Activated naive CD4-positive, alpha-beta T cell (primary cell): Measurements from ENCODE around the gene BTN2A1.
"Not testable (repeated sequence)": the region's sequence is repeated elsewhere in the genome, so short reads cannot be mapped to it uniquely, and the experiment has no call there.

Experiments used
- DNase-seq, 4 experiments: peaks; one replicate each; lab custom pipeline; 2025; lab: John Stamatoyannopoulos, UW

BTN2A1 gene

DNA sequence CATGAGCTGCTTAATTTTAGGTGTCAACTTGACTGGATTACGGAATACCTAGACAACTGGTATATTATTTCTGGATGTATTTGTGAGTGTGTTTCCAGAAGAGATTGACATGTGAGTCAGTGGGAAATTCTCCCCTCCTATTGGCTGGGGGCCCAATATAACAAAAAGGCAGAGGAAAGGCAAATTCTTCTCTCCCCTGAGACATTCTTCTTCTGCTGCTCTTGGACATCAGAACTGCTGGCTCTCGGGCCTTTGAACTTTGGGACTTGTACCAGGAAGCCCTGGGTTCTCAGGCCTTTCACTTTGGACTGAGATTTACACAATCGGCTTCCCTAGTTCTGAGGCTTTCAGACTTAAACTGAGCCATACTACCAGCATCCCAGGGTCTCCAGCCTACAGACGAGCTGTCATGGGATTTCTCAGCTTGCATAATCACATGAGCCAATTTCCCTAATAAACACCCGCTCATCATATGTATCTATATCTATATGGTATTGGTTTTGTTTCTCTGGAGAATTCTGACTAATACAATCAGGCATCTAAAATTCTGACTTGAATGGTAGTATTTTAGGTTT, 25.0 kb upstream of the BTN2A1 start:
- DNase-seq: no peak

DNA sequence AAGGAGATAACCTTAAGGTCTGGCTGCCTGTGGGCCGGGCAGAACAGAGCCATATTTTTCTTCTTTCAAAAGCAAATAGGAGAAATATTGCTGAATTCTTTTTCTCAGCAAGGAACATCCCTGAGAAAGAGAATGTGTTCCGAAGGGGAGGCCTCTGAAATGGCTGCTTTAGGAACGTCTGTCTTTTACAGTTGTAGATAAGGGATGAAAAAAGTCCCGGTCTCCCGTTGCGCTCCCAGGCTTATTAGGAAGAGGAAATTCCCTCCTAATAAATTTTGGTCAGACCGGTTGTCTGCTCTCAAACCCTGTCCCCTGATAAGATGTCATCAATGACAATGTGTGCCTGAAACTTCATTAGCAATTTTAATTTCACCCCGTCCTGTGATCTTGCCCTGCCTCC, 24.1 kb upstream of the BTN2A1 start:
- not testable (repeated sequence) for DNase-seq

DNA sequence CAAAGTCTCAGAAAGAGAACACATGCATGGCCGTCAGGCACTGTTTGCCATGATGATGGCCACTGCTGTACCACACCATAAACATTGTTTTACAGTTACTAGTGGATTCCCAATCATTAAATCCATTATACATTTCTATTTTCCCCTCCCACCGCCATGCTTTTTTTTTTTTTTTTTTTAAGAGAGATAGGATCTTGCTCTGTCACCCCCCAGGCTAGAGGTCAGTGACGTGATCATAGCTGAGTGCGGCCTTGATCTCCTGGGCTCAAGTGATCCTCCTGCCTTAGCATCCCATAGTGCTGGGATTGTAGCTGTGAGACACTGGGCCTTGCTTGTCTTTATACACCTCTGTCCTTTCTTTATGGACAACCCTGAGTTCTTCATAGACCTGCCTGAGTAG, 21.7 kb upstream of the BTN2A1 start:
- DNase-seq: no peak

DNA sequence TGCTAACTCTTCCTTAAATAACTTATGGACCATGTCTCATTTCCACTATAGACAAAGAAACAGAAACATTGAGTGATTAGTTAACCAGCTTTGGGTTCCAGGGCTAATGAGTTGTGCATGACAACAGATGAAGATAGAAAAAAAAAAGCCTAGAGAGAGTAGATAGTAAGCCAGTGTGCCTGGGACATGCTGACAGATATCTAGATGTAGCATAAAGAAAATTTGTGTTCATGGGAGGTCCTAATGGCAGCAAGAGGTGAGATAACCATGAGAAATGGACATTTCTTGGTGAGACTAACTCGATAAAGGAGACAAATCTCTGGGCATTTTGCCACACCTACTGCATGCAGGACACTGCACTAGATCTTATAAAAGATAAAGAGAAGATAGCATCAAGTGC, 20.2 kb upstream of the BTN2A1 start:
- DNase-seq: no peak

DNA sequence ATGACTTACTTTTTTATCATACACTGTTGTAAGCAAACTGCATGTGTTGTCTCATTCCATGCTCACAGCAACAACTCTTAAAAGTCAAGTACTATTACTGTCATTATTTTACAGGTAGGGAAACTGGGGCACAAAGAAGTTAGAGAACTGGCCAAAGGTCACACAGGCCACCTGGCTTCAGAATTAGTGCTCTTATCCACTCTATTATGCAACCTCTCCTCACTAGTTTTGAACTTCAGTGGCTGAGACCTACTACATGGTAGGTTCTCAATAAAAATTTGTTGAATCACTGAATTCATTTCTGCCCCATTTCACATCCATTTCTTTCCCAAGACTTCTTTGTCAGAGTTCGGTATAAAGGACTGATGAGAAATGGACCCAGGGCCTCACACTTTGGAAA, 19.8 kb upstream of the BTN2A1 start:
- no peak for DNase-seq

DNA sequence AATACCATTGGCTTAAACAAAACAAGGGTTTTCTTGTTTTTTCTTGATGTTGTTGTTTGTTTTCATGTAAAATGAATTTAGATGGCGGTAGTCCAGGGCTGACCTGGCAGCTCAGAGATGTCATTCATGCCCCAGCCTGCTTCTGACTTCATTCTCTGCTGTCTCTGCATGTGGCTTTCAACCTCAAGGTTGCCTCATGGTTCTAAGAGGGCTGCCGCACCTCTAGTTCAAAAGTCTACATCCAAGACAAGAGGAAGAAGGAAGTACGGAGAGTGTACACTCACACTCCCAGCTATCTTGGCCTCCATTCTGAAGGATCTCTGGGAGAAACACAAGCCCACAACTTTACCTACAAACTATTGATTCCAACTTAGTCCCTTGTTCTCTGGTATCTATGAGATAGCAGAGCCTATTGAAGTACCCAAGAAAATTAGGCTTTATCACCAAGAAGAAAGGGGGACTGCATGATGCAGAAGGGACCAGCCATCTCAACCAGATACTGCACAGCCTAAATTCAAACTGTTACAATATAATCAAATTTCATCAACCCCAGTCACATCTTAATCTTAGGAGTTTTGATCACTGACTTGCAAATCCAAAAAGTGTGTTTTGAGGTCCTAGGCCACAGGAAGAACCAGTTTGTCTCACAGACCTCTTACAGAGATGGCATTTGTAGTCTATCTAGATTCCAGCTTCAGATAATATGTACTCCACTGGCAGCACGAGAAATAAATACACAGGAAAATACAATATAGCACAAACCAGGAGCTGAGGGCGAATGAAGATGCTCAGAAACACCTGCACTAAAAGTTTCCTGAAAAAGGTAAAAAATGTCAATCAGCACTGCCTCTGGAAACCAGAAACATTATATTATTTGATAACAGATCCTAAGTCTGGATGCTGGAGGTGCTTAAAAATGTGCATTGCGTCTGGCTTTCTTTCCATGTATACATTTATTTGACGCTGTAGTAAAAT, 18.3 kb upstream of the BTN2A1 start:
- DNase-seq: no peak

DNA sequence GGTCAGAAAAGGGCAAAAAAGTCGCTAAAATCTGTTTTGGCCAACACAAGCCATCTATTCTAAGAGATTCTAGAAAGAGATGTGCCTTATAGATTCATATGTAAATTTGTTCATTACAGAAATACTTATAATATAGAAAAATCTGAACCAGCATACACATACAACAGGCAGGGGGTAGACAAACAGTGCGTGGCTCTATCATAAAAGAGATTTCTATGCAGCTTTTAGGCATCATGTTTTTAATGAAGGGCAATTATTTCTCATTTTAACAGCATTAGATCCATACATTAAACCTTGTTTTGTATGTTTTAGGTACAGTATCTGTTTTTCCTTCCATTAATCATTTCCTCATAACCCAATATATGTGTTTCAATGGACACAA, 16.8 kb upstream of the BTN2A1 start:
- DNase-seq: no peak

DNA sequence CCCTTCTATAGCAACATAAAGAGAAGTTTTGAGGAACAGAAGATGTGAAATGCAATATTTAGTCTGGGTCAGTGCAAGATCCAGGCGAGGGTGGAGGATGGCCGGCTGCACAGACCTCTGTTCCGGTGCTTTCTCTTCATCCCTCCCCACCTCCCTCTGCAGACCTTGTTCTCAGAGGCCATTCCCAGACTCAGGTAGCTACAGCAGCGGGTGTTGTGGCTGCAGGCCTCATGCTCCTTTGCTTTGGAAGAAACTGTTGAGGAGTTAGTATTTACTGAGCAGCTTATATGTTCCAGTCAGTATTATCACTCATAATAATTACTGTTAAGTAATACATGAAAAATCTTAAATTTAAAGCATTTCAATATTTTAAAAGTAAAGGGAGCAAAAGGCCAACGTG, 15.8 kb upstream of the BTN2A1 start:
- DNase-seq: no peak

DNA sequence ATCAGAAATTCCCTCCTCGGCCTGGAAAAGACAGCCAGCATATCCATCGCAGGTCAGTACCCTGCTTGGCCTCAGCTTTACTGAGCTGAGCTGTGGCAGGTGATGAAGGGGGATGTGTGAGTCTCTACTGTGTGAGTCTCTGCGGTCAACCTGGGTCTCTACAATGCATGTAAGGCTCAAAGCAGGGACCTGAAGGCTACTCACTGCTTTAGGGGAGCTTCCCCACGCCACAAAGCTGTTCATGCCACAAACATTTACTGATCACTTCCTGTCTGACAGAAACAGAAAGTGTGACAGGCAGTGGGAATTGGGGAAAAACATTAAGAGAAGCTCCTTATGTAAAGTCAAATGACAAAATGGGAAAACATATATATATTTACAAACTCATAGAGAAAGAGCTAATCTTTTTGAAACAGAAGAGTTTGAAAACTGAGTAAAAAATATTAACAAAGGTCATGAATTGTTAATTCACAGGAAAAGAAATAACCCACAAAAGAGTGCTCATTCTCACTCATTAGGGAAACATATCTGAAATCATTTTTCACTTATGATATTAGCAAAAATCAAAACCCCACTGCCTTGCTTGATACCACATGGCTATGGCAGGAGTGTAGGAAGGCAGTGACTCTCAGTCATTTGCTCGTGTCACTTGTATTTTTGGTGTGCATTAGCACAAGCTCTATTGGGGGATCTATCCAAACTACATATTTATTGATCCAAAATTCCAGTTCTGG, 11.7 kb upstream of the BTN2A1 start:
- DNase-seq: no peak

DNA sequence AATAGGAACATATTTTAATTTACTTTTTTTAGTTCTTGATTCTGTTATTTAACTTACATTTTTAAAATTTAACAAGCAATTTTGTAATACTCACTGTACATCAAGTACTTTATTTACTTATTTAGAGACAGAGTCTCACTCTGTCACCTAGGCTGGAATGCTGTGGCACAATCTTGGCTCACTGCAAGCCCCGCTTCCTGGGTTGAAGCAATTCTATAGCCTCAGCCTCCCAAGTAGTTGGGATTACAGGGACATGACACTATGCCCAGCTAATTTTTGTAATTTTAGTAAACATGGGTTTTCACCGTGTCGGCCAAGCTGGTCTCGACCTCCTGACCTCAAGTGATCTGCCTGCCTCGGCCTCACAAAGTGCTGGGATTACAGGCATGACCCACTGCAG, 10.5 kb upstream of the BTN2A1 start:
- DNase-seq: no peak

DNA sequence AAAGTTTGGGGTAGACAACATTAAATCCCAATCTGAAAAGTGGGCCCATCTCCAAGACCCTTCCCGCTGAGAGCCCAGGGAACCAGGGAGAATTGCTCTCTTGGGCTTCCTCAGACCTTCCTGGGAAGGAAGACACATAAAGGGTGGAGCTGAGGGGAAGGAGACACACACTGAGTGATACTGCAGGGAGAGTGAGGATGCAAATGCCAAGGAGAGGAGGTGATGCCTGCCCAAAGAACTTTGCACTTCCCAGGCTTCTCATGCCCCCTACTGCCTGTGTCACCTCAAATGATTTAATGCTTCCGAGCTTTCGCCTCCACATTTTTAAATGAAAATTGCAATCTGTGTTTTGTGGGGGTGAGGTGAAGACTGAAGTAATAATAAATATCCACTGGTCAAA, 7.5 kb upstream of the BTN2A1 start:
- no peak for DNase-seq

DNA sequence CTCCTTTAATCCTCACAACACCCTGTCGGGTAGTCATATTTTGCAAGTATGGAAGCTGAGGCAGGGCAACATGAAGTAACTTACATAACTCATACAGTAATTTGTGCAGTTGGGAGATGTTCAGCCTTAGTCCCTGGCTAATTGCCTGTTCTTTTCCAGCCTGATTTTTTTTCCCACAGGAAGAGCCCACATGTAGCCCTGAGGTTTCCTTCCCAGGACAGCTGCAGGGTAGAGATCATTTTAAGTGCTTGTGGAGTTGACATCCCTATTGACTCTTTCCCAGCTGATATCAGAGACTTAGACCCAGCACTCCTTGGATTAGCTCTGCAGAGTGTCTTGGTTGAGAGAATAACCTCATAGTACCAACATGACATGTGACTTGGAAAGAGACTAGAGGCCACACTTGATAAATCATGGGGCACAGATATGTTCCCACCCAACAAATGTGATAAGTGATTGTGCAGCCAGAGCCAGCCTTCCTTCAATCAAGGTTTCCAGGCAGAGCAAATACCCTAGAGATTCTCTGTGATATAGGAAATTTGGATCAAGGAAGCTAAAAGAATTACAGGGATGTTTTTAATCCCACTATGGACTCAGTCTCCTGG, 5.0 kb upstream of the BTN2A1 start:
- no peak for DNase-seq

DNA sequence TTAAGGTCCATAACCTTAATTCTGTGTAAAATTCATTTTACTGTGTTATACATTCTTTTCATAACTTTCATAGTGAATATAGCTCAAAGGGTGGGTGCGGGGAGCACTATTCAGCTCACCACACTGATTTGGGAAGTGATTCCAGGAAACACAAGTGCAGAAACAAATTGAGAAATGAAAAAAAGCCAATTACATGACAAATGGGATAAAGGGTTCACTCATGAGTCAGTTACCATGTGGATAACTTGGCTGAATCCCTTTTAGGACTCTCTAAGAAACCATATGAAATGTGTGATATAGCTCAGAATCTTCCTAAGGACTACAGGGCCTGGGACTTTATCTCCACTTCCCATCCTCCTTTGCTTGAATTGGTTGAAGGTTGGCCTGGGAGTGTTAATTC, 3.1 kb upstream of the BTN2A1 start:
- no peak for DNase-seq

DNA sequence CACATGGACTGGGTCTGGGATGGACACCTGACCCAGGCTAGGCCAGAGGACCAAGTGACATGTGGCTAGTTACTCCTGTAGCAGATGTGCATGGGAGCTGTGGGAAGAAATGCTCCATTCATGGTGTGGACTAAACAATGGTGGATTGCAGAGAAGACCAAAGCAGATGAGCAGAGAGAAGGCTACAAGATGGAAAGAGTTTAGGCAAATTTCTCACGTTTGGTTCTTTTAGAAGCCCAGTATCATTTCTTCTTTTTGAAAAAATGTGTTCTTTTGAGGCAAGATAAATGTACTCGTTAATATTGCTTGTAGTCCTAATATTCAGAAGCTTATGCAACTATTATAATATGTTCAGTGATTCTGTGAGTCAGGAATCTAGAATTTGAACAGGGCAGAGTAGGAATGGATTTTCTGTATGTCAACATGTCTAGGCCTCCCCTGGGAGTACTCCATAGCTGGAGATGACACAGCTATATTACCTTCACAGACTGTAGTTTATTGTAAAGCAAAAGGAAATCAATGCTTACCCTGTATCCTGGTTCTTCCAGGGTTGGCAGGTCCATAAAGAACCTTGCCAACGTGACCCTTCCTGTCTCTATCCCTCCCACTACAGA, 2.3 kb upstream of the BTN2A1 start:
- DNase-seq: no peak

DNA sequence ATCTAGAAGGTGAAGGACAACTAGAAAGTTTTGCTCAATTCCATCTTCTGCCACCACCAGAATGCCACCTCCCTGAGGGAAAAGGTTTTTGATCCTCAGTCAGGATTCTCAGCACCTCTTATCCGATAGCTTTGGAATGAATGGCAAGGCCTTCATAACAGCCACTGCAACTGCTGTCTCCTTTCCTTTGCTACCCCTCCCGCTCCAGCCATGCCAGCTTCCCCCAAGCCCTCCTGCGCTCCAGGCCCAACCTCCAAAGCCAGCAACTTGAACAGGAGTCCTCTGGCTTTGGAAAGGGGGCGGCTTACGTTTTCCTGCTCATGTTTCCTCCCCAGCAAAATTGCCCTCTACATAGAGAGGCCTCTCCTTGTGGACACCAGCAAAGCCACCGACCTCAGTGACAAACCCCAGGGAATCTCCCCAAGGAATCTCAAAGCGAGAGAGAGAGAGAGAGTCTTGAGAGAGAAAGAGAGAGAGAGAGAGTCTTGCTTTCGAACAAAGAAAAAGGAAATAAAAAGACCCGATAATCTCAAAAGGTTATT, 420 bp upstream of the BTN2A1 start:
- no peak for DNase-seq

DNA sequence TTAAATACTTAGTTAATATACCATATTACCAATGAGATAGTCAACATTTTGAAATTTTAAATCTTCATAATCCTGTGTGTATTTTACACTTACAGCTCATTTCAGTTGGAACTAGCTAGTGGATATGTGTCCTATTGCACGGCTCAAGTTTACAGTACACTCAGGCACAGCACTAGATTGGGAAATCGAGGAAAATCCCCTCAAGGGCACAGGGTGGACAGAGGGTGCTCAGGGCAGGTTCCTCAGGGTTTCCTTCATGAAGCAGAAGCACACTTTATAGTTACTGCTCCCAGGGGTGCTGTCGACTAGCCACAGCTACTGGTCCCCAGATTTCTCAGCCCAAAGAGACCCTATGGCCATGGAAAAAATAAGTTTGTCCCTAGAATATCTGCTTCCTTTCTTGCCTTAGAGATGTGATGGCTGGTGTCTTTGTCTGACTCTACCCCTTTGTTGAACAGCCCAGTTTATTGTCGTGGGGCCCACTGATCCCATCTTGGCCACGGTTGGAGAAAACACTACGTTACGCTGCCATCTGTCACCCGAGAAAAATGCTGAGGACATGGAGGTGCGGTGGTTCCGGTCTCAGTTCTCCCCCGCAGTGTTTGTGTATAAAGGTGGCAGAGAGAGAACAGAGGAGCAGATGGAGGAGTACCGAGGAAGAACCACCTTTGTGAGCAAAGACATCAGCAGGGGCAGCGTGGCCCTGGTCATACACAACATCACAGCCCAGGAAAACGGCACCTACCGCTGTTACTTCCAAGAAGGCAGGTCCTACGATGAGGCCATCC, 1.5 kb downstream of the BTN2A1 start:
- DNase-seq: no peak

DNA sequence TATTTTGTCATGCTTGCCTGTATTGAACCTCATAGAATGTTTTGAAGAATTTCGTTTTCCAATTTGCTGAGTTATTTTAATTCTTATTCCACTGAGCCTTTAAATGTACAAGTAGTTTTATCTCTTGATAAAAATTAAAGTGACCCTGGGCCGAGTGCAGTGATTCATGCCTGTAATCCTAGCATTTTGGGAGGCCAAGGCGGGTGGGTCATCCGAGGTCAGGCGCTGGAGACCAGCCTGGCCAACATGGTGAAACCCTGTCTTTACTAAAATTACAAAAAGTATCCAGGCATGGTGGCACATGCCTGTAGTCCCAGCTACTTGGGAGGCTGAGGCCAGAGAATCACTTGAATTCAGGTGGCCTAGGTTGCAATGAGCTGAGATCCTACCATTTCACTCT, 3.6 kb downstream of the BTN2A1 start:
- not testable (repeated sequence) for DNase-seq

DNA sequence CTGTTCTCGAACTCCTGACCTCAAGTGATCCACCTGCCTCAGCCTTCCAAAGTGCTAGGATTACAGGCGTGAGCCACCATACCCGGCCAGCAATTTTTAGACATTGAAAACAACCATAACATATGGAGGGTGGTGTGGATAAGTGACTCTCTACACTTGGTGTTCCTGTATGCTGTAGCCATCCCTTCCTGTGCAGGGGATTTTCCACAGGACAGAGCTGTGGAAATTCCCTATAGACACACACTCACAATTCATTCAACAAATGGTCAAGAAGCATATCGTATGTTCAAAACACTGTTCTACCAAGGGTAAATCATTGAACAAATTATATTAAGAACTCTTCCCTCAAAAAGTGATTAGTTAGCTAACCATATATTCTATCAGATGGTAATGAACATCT, 6.3 kb downstream of the BTN2A1 start:
- no peak for DNase-seq

DNA sequence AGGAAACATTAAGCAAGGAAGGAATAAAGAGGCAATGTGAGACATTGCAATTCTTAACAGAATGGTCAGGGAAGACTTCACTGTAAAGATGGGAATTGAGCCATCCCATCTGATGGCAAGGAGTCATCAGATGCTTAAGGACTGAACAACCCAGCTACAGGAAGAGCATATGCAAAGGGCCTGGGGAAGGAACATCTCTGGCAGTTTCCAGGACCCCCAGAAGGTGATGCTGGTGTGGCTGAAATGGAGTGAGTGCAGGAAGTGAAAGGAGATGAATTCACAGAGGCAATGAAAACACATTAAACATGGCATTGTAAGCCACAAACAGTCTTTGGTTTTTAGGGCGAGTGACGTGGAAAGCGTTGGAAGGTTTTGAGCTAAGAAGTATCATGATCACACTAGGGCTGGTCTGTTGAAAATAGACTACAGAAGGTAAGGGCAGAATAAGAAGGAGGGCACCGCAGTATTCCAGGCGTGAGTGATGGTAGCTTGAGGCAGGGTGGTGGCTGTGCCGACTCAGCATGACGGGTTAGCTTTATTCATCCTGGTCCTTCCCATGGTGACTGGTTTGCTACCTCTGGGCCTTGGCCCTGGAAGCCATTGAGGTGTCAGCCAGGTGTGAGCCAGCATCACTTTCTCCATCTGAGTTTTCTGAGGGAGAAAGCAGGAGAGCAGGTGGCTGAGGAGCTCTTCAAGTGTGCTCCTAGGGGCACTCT, 6.8 kb downstream of the BTN2A1 start:
- DNase-seq: no peak

DNA sequence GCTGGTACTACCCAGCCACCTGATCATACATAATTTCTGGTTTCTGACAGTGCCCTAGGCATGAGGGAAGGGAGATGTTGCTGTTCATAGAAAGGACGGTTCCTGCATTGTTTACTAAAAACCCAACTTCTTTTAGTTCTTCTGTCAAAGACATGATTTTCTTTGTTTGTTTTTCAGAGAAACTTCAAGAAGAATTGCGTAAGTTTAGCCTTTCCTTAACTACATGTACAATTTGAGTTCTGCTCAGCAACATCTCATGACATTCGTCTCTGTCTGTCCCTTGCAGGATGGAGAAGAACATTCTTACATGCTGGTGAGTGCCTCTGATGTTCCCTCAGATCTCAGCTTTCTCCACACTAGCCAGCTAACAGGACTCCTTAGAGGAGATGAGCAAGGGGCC, 8.0 kb downstream of the BTN2A1 start:
- no peak for DNase-seq
